GM04503 (cell line): ENCODE data around the gene NENF.

ENCODE experiments used
- DNase-seq: peaks from one replicate; pipeline ENCODE4 v3.0.0-alpha.2; 2012; ENCODE audit warnings: low read depth

The NENF gene

DNA sequence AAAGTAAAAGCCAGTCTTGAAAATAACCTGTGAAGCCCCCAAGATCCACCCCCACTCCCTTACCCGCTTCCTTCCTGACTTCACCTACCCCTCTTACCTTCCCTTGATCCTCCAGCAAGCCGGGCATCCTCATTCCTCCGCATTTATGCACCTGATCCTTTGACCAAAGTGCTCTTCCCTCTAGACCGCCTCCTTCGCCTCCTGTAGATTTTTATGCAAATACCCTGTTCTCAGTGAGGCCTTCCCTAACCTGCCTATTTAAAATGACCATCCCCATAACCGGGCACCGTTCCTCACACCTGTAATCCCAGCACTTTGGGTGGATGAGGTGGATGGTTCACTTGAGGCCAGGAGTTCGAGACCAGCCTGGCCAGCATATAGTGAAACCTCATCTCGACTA, 1.1 kb upstream of the NENF start:
- no peak for DNase-seq

DNA sequence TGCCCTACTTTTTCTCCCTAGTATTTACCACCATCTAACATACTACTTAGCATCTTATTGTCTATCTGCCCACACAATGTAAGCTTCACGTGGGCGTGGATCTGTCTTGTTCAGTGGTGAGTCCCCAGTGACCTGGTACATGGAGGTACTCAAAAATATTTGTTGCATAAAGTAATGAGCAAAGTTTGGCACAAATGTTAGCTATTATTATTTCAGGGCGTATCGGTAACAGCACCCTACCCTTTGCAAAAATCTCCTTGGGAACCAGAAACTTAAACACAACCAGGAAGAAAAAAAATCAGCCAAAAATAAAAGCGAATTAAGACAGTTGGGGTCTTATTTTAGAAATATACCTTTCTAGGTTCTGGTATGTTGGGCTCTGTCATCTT, 454 bp upstream of the NENF start:
- DNase-seq, result no peak

DNA sequence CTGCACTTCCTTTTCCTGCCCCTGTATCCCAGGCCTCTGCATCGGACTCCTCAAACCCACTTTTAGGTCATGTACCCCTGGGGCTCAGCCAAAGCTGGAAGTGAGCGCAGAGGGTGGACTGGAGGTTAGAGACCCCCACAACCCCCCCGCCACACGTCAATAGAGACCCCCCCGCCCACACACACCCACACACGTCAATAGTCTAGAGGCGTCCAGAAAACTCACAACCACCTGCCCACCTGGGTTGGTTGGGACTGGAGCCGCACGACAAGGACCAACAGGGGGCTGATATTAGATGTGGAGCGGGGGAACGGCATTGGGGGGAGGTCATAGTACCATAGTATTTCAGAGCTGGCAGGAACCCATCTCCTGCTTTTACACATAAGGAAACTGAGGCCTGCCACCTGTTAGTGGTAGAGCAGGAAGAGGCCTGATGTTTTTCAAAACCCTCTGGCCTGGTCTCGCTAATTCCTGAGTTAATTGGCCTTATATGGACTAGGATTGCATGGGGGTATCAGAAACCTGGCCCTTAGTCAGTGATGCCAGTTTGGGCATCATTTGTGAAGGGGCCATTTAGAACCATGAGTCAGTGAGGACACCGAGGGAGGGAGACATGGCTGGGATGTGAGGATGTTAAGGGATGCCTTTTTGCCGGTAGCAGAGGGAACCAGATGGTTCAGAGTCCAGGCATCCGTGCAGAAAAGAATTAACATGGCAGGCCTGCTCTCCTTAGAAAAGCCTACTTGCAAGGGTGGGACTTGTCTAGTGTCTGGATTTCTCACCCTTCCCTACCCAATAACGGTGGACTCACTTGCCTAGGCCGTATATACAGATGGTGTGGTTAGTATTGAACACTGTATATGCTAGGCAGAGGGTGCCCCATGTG, 1.1 kb downstream of the NENF start:
- no peak for DNase-seq

DNA sequence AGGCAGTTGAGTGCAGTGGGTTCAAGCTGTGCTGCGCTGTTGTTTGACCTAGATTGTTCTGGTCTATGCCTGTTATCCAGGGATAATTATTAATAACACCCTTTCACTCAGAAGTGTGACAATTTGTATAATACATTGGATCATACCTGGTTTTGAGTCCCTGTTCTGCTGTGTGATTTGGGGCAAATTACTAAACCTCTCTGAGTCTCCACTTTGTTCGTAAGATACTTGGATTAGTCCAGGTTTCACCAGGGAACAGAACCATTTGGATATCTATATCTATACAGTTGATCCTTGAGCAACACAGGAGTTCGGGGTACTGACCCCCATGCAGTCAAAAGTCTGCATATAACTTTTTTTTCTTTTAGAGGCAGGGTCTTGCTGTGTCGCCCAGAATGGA, 2.3 kb downstream of the NENF start:
- no peak for DNase-seq

DNA sequence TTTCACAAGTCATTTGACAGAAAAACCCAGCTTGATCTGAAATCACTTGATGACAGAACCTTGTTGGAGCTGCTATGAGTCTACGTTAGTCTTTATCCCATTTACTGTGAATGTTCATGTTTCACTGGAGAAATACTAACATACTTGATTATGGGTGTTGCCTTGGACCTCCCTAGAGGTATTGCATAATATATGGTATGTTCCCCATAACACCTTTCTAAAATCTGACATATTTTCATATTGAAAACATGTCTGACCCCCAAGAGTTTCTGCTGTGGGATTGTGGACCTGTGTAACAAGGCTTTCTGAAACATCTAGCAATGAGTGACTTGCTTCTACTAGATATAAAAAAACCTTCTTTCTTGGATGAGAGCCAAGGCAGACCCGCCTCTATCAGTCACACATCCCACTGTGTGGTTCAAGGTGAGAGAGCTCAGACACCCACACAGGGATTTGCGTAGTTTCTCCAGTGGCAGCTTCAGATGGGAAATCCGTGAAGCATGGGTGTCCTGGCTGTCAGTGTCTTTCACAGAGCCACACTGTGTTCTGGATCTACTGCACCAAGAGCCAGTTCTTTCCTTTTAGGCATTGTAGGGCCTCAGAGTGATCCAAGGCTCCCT, 4.6 kb downstream of the NENF start:
- DNase-seq, result no peak

DNA sequence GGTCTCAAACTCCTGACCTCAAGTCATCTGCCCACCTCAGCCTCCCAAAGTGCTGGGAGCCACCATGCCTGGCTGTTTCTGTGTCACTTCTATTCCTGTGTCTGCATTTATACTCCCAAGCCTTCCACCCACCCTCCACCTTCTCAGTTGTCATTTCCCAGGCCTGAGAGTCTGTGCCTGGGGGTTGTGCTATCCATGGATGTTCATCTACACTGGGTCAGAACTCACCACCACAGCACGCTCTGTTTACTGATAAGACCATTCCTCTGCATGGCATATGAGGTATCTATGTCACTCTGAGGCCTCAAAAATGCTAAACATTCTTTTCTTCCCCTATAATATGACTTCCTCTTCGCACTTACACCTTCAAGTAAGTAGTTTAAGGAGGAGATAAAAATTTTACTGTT, 6.1 kb downstream of the NENF start:
- DNase-seq, result no peak

DNA sequence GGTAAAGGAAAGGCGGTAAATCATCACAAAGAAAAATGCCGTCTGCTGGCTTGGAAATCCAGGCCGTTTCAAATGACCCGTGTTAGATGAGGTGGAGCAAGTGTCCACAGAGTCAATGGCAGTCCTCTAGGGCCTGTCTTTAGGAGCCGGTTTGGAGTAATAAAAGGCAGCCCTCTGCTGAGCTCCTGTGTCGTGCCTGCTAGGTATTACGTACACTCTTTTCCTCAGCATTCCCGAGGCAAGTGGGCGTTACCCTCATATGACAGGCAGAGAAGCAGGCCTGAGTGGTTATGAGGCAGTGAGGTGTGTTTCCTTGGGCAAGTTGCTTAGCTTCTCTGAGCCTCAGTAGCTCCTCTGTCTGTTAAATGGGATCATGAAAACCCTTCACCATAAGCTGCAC, 7.7 kb downstream of the NENF start:
- no peak for DNase-seq

DNA sequence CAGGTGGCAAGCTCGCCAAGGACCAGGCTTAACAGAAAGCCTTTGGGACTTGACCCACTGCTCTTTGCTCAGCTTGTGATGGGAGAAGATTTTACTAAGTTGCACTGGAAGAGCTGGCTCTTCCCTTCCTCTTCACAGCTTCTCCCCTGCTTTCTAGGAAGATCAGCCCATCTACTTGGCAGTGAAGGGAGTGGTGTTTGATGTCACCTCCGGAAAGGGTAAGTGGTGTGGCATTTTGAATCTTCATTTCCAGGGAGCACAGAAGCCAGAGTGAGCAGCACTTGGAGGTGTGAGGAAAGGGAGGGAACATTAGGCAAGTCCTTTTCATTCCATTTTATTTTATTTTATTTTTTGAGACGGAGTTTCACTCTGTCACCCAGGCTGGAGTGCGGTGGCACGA, 9.7 kb downstream of the NENF start:
- DNase-seq, result no peak

DNA sequence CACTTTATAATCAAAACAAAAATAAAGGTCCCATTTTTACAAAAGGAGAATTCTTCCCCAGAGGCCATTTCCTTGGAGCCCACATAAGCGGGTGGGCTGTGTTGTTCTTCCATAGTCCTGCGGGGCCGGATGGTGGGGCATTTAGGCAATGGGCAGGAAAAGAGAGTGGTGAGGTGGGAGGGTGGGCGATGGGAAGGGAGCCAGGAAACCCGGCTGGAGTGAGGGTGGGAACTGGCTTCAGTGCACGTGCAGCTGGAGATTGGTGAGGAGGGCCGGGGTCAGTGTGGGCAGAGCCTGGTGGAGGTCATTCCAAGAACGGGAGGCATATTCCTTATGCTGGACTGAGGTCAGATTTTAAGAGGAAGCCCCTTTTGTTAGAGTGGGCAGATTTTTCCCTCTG, 13.6 kb downstream of the NENF start:
- no peak for DNase-seq

DNA sequence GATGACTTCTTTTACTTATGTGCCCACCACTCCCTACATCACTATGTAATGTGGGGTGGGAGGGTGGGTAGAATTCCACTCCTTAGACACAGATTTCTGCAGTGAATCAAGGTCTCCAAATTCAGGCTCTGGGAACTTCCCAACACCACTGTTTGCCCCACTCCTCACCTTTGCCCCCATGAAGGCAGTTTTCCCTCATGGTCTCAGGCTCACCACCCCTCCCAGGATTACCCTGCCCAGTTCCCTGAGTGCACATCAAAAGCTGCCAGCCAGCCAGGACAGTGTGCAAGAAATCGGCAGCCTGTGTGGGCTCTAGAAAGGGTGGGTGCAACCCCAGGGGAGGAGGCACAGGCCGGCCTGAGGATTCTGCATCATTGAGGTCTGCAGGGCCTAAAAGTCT, 14.8 kb downstream of the NENF start:
- no peak for DNase-seq

DNA sequence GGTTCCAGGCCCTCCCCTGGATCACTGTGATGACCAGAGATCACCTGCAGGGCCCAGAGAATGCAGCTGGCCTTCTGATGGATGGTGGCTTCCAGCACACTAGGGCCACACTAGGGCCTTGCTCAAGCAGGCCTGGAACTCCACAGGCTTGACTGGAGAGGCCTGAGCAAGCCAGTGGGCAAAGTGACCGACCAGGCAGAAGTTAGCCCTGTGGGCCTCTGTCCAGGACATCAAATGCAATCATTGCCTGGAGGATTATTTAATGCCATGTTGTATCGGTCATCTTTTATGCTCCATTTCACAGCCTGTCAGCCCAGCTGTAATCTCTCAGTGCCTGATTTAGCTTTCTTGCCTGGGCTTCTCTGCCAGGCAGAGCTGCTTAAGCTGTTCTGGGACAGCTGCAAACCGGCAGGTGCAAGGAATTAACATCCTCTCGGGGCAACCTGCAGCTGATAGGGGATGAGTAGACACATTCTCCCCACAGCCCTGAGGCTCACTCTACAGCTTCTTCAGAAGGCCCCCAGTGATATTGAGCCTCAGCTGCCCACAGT, 17.7 kb downstream of the NENF start:
- no peak for DNase-seq

DNA sequence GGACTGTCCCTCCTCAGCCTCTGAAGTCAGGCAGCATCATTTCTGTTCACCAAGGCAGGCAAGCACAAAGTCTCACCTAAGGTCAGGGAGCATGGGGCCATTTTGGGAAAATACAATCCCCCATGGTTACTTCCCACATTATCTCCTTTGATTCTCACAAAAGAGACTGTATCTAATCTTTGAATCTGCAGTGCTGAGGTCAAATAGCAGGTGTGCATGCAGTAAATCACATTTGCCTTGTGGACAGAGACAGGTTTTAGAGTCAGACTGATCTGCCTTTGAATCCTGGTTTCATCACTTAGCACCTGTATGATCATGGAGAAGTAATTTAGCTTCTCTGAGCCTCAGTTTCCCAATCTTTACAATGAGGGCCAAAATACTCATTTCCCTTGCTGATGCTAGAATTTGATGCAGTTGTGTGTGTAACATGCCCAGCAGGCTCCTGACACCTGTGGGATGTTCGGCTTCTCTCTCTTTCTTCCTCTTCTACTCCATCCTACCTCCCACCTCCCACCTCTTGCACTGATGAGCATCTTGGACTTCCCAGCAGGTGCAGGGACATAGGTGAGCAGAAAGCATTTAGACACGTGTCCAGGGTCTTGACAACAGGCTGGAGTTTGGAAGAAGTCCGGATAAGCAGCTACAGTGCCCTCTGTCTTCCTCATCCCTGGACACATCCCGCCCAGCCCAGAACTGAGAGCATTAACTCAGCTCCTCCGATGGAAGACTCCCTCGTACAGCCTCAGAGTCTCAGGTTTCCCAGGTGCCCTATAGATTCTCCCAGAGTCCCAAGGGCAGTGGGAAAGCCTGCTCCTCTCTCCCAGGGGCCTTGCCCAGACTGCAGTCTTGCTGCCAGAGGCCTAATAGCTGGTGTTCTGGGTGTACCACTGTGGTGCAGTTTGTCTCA, 18.9 kb downstream of the NENF start:
- no peak for DNase-seq

DNA sequence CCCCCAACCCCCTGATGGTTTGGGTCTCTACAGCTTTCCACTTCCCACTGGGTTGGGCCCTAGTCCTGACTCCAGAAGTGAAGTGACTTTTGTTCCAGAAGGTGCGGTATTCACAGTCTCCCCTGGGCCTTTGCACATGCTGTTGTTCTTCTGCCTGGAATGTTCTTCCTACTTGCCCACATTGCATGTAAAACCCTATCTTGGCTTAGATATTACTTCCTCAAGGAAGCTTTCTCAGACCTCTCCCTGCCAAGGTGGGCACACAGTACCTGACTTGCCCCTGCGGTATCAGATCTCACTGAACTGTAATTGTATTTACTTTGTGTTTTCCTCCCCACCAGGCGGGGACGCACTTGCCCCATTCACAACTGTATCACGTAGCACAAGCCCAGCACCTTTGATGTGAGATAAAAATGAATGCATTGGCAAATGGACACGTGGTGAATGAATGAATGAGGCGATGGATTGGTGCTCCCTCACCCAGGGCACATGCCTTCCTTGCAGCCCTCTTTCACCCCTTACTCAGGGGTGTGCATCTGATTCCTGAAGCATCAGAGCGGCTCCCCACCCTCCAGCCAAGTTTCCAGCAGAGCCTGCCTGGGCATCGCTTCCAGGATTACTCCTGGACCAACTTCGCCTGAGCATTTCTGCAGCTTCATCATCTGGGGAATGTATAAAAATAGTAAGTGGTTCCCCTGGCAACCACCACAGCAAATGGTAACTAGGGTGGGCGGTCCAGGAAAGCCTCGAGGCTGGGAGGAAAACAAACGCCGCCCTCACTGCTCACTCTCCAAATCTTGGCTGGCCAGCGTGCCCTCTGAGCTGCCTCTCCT, 19.8 kb downstream of the NENF start:
- no peak for DNase-seq

DNA sequence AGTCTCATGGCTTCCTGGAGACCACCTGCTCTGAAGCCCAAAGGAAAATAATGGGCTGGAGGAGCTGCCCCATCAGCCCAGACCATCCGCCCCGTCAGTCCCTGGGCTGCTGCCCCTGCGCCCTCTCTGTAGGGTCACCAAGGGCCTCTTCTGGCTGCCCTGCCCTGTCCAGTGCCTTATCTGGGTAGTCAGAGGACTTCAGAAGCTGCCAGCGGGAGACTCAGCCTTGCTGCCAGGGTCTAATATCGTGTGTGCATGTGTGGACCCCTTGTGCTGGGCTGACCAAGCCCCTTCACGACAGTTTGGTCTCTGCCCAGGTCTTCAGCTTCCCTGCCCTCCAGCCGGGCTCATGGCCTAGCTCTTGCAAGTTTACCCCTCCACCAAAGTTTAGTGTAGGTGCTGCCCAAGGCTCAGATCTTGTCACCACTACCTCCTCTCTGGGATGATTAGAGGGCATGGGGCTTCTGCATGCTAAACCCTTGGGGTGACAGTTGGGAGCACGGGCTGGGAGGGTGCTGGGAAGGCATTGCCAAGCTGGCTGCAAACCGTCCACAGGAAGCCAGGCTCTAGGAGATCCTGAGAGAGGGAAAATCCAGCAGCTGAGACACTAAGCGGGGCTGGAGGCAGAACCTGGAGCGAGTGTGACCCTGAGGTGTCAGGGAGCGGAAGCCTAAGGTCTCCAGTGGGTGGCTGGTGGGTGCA, 20.6 kb downstream of the NENF start:
- DNase-seq, result no peak

DNA sequence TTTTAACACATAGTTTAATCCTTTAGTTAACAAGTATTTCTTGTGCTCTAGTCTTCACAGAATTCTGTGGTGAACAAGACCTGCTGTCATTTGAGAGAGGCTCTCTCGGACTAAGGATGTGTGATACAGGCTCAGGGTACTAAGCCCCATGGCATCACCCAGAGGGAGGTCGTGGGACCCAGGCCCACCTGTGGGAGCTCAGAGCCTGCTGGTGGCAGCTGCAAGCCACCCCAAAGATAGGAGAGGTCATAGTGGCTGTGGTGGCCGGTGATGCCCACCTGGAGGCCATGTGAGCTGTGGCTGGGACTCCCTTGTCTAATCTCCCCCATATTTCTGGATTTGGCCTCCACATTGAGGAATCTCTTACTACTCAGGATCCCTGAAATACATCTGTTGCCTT, 22.0 kb downstream of the NENF start:
- no peak for DNase-seq

DNA sequence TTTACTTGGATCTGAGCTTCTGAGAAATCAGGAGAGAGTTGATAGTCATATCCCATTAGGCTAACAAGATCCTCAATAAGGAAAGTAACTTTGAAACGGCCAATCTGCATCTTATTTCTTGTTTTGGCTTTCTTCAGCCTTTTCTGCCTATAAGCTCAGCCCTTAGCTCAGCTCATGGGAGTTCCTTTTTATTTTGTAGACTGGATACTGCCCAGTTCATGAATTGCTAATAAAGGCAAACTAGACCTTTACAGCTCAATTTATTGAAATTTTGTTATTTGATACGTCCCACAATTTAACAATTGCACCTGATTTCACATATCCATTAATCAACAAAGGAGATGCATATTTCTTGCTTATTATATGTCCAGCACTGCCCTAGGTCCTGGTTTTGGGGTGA, 22.7 kb downstream of the NENF start:
- no peak for DNase-seq

DNA sequence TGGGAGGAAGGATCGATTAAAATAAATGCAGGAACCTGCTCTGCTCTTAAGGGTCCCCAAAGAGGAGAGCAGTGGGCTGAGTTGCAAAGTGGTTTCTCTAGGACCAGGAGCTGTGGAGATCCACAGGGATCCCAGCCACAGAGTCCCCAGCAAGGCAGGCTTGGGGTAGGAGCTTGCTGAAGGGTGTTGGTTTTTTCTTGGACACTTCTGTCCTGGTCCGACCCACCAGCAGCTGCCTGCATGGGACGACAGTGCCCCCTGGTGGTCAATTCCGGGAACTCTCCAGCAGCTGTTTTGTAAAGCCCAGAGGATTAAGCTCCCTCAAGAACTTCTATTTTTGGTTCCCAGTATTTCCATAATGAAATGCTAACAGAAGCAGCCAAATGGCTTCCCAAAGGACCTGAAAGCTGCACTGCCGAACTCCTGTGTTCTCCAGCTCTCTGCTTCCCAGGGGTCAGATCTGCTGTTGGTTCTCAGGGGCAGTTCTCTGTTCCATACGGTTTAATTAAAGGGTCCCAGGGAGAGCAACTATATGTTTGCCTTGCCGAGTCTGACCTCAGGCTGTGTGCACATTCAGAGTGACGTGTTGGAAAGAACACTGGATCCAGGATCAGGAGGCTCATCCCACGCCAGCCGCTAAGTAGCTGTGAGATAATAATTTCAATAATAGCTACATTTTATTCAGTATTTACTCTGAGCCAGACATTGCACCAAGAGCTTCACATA, 23.2 kb downstream of the NENF start:
- DNase-seq, result no peak

DNA sequence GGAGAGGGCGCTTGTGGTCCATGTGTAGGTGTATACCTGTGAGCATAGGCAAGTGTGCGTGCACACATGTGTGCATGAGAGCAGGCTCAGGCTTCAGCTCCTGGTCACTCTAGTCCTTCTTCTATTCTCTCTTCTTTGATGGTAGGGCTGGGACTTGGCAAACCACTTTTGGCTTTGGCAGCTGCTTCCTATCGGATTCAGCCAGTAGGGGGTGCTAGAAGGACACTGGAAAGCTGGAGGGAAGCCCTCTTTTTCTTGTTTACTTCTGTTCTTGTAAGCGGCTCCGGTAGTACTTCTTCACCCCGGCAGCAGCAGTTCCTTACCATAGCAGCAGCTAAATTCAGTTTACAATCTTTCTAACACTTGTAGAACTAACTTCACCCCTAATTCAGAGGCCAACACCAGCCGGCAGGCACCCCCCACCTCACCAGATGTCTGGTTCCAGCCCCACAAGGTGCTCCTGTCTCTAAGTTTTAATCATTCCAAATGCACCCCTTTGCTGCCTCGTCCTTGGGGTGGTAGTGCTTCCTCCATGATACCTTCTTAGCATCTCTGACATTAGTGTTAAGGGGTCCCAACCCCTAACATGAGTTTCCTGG, 25.1 kb downstream of the NENF start:
- no peak for DNase-seq

DNA sequence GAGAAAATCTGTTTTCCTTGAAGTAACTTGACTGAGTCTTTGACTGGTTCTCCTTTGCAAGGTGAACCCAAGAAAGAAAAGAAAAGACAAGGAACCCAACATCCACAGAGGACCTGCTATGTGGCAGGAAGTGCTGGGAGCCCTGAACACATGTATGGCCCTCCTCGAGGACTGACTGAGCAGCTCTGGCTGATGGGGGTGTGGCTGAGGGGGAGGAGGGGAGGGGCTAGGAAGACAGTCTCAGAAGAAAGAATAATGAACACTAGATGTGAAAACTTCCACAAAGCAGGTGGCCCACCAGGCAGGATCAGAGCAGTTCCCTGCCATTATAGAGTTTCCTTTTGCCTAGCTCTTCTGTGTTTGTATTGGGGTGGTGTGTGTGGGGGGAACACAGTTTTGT, 26.1 kb downstream of the NENF start:
- DNase-seq, result no peak

DNA sequence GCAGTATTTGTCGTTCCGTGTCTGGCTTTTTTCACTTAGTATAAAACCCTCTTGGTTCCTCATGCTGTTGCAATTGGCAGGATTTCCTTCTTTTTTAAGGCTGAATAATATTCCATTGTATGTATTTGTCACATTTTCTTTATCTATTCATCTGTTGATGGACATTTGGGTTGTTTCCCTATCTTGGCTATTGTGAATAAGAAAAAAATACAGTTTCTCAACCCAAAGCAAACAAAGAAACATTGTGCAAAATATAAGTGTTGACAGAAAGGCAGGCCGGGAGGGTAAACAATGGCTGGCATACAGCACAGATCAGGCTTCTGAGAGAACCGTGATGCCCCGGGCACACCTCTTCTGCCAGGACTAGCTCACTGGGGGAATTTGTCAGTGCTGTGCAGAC, 26.9 kb downstream of the NENF start:
- DNase-seq, result no peak
